Fibroblast of gingiva (primary cell): ENCODE measurements around the gene PRR33.
"Not testable (repeated sequence)": the region's sequence is repeated elsewhere in the genome, so short reads cannot be mapped to it uniquely, and the experiment has no call there.

ENCODE experiments used
- DNase-seq: peaks from one replicate; pipeline ENCODE4 v3.0.0-alpha.2; 2011; ENCODE audit warnings: low read depth

PRR33 gene

DNA sequence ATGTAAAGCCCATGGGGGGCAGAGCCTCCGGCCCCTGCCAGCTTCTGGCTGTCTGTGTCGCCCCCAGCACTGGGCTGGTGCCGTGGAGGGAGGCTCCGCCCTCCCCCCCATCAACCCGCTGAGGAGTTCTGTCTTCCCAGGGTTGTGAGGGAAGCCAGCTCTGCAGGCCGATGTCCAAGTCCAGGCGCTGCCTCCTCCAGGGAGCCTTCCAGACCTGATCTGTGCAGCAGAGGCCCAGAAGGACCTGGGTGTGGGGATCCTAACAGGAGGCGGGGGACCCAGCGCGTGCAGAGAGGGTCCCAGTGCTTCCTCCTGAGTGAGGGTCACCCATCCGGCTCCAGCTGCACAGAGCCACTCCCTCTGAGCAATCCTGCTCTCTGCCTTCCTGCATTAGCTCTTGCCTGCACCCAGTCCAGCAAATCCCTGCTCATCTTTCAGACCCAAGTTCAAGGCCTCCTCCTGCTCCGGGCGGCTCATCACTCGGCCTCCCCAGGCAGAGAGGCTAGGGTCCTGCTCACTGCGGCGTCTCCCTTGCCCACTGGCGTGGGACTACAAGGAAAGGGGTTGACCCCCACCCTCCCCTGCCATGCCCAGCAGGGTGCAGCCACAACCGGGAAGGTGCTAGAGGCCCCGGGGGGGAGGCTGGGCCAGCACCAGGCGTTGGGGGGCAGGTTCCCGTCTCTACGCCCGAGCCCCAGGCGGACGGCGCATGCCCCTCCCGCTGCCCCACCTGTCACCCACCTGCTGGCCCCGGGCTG, 16.4 kb downstream of the PRR33 start:
- no peak for DNase-seq

DNA sequence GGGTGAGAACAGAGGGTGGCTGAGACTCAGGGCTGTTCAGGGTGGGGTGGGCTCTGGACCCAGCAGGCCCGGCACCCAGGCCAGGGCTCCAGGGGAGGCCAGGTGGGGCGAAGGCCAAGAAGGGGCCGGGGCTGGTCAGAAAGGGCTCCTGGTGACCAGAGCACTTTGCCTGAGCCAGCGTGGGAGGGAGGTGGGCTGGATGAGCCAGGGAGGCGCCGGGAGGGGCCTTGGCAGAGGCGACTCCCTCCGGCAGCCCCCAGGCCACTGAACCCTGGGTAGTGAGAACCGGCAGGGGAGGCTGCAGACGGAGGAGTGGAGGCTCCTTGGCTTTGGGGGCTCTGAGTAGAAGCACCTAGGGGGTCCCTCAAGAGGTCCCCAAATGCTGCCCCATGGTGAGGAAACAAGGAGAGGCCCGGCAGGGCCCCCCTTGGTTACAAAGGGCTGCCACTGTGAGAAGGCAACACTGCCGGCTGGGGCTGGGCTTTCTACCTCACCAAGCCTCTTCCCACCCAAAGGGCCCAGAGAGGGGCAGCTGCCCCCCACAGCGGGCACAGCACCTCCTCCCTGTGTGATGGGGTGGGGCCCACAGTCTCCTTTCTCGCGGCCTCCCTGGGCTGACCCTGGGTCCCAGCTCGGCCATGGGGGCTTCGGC, 17.1 kb downstream of the PRR33 start:
- DNase-seq: not testable (repeated sequence)

DNA sequence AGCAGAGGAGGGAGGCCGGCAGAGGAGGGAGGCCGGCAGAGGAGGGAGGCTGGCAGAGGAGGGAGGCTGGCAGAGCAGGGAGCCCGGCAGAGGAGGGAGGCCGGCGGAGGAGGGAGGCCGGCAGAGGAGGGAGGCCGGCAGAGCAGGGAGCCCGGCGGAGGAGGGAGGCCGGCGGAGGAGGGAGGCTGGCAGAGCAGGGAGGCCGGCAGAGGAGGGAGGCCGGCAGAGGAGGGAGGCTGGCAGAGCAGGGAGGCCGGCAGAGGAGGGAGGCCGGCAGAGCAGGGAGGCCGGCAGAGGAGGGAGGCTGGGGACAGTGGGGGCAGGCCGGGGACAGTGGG, 17.9 kb downstream of the PRR33 start:
- not testable (repeated sequence) for DNase-seq

DNA sequence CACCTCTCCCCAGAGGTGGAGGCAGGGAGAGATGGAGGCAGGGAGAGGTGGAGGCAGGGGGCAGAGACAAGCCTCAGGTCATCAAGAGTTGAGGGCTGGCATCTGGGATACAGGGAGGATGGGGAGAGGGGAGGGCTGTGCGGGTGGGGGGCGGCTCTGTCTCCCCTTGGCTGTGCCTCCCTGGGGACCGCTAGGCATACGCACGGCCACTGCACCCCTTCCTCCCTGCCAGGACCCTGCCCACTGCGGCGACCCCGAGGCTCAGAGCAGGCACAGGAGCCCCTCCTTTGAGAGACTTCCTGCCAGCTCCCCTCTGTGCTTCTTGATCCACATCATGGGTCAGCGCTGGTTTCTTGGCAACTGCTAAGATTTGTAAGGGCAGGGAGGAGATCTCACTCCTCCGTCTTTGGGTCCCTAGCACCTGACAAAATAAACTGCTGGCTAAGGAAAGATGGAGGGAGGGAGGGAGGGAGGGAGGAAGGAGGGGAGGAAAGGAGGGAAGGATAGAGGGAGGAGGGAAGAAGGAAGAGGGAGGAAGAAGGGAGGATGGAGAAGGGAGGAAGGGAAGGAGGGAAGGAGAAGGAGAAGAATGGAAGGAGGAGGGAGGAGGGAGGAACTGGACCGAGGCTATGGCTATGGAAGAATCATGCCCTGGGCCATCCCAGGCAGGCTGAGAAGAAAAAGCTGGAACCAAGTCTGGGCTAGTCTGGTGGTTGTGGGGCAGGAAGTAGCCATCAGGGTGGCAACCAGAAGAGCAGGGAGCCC, 18.5 kb downstream of the PRR33 start:
- DNase-seq: peak; percentile 31

DNA sequence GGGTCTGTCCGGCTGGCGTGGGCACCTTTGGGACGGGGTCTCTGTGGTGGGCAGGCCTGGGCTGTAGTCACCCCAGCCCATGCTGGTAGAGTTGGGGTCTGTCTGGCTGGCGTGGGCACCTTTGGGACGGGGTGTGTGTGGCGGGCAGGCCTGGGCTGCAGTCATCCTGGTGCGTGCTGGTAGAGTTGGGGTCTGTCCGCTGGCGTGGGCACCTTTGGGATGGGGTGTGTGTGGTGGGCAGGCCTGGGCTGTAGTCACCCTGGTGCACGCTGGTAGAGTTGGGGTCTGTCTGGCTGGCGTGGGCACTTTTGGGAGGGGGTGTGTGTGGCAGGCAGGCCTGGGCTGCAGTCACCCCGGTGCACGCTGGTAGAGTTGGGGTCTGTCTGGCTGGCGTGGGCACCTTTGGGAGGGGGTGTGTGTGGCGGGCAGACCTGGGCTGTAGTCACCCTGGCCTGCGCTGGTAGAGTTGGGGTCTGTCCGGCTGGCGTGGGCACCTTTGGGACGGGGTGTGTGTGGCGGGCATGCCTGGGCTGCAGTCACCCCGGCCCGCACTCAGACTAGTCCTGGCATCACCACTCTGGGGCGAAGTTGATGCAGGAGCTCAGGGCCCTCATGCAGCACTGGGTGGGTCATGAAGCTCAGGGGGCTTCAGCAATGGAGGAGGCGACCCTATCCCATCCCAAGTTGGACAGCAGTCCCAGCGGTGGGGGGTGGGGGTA, 19.3 kb downstream of the PRR33 start:
- DNase-seq: no peak

- no peak for DNase-seq
These were observed 20.2 kb downstream of the PRR33 start for GRCh38 chr11:1871531-1871930.

DNA sequence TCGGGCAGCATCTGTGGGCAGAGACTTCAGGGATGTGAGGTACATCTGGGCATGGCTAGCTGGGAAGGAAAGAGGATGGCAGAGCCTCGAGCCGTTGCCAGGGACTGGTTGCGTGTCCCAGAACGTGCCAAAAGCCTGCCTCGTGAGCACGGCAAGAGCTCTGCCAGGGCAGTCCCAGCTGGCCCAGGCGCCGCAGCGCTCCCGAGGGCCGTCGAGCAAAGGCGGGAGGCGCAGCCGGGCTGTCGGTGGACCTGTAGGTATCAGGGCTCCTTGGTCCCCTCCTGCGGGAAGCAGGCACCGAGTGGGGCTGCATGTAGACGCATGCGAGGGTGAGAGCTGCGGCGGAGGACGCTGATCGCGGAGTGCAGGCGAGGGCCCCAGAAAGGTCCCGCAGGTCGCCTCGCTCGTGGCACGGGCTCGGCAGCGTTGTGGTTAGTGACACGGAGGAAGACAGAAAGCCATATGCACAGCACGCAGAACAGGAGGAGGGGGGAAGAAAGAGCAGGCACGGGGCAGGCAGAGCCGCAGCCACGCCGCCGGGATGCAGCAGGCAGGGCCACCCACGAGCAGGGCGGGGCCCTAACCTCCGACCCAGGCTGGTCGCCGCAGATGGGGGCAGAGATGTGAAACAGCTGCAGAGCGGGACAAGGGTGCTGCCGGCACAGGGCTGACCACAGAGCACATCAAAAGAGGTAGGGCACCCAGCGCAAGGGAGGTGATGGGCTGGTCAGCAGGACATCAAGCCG, 20.8 kb downstream of the PRR33 start:
- DNase-seq: peak; percentile 59

GRCh38 chr11:1870326-1870696, 21.4 kb downstream of the PRR33 start:
- DNase-seq: no peak

- DNase-seq: no peak
These were observed 22.0 kb downstream of the PRR33 start for GRCh38 chr11:1869427-1870325.

GRCh38 chr11:1868636-1869291, 22.9 kb downstream of the PRR33 start:
- no peak for DNase-seq

DNA sequence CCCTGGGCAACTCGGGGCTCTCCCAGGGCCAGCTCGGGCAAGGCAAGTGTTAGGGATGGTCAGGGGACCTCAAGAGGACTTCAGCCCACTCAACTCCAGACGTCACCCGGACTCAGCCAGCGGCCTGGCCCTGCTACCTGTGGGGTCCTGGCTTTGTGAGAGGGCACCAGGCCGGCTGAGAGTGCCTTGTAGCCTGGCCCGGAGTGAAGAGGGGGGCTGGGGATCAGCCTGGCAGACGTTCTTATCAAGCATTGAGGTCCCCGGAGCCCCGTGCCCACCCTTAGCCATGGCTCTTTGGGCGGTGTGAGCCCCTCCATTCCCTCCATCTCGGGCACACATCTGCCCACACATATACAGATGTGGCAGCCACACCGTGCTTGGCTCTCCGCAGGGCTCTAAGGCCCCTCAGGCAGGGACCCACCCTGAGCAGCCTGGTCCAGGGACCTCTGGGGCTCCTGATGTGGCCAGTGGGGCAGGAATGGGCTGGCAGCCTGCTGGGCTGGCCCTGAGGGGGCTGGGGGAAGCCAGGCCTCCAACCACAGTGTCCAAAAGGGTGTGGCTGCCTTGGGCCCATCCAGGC, 23.5 kb downstream of the PRR33 start:
- no peak for DNase-seq

DNA sequence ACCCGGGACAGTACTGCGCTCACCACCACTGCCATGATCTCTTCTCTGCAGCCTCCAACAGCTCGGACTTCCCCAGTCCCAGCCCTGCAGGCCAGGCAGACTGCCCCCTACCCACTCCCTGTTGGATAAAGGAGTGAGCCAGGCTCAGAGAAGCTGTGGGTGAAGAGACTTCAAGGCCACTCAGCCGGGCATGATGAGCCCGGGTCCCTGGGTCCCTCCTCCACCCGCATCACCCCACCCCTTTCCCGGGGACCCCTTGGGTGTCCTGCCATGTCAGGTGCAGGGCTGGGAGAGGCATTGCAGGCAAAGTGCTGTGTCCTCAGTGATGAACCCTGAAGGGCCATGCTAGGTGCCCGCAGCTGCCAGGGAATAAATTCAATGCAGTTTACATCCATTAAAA, 24.3 kb downstream of the PRR33 start:
- no peak for DNase-seq

GRCh38 chr11:1866776-1867175, 24.9 kb downstream of the PRR33 start:
- no peak for DNase-seq

- no peak for DNase-seq
These were observed 25.5 kb downstream of the PRR33 start for GRCh38 chr11:1866226-1866625.

DNA sequence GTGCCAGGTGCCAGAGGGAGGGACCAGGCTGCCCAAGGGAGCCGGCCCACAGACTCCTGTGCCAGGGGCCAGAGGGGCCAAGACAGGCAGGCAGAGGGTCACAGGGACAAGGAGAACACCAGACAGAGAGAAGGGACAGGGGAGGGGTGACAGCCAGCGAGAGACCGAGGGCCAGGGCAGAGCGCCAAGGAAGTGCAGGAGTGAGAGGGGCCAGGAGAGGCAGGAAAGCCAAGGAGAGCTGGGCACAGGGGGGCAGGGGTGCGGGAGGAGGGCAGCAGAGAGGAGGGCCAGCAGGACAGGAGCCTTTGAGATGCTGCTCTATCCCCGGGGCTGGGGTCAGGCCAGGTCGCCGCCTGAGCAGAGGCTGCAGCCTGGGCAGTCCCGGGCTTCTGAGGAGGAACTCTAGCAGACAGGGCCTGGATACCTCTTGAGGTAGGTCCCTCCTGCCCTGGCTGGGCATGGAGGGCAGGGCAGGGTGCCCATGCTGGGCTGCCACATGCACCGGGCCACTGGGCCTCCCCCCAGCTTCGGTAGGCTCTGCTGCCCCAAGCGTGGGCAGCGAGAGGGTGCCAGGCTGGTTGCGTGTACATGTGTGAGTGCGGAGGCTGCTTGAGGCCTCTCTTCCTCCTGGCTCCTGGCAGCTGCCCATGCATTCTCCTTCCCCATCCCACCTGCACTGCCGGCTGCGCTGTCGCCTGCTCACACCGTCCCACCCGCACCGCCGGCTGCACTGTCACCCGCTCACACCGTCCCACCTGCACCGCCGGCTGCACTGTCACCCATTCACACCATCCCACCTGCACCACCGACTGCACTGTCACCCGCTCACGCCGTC, 26.6 kb downstream of the PRR33 start:
- no peak for DNase-seq

- DNase-seq: no peak
These were observed 27.5 kb downstream of the PRR33 start for GRCh38 chr11:1864231-1864630.

DNA sequence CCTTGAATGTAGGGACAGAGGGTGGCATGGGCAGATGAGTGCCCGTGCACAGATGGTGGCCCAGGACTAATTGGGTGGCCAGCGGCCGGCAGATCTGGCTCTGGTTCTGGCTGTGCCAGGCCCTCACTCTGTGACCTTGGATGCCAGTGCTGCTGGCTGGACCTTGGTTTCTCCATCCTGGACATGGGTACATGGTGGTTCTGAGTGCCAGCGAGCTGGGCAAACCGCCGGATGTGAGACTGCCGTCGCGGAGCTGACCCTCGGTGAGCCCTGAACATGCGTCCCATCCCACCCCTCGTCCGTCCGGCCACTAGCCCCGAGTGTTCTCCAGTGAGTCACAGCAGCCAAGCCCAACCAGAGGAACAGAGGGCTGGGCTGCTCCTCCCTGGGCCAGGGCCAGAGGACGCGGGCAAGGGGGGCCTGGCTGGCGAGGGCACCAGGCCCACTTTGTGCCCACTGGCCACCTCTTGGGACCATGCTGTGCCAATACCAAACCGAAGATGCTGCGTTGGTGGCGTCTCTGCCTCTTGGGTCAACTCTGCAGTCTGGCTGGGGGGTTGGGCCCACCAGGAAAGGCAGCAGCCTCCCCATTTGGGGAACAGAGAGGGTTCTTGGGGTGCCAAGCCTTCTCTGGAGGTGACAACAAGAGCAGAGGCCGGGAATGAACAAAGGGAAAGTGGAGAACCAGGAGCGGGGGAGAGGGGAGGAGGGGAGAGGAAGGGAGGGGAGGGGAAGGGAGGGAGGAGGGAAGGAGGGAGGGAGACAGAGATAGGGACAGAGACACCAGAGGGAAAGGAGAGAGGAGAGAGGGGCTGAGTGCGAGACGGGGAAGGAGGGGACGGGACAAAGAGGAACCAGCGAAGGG, 28.1 kb downstream of the PRR33 start:
- DNase-seq: peak; percentile 90
